ENCODE measurements around the gene TMEM229B.
A peak's percentile ranks its signal among the peaks of the same experiment; 100 is the strongest.
"Not testable (repeated sequence)": the region's sequence is repeated elsewhere in the genome, so short reads cannot be mapped to it uniquely, and the experiment has no call there.

TMEM229B gene

DNA sequence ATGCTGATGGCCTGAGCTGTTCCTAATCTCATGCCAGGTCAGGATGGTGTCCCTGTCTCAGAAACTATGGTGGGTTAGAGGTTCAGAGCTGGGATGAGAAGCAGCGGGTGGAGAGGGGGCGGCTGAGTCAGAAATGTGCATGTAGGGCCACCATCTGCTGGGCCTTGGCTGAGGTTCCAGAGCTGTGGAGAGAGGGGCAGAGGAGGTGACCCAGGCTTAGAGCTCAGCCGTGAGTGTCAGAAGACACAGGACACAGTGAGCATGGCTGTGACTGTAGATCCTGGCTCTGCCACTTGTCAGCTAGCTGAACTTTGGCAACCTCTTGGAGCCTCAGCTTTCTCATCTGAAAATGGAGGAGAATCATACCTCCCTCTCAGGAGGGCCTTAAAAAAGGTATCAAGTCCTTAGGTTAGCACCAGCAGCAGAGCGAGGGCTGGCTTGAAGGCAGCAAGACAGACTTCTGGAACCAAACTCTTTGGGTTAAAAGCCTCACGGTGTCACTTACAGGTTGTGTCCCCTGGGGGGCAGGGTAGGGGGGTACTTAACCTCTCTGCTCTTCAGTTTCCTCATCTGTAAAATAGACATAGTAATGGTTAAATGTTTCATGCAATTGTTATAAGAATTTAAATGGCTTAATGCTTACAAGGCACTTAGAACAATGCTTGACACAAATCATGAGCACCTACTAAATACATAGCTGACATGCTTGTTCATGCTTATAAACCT lies 34.8 kb downstream of the TMEM229B start:
- no peak for DNase-seq (ENCODE audit: low read depth)

- DNase-seq (ENCODE audit: low read depth) = not testable (repeated sequence)
Measured at GRCh38 chr14:67451667-67452066, 36.9 kb downstream of the TMEM229B start.

- DNase-seq (ENCODE audit: low read depth) = no peak
Measured at GRCh38 chr14:67449096-67449495, 39.4 kb downstream of the TMEM229B start.

GRCh38 chr14:67447033-67447381 lies 41.5 kb downstream of the TMEM229B start:
- no peak for DNase-seq (ENCODE audit: low read depth)

DNA sequence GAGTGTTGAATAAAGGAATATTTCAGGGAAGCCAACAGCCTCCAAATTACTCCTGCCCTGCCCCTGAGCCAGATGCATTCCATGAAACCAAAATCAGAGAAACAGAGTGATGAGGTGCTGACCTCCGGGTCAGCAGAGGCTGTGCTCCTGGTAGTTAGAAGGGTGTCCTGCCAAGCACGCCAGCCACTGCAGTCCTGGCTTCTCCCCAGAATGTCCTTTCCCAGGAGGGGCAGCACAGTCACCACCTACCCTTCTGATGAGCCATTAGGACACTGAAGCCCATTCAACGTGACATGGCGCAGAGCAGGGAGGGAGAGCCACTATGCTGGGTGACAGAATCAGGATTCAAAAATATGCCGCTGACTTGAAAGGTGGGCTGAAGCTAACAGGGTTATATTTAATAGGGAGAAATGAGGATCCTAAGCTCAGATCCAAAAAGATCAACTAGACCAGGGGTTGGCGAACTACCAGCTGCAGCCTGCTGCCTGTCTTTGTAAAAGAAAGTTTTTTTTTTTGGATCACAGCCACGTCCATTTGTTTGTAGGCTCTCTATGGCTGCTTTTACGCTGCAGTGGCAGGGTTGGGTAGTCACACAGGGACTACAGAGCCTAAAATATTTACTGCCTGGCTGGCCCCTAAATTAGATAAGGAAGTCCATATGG lies 42.0 kb downstream of the TMEM229B start:
- no peak for DNase-seq (ENCODE audit: low read depth)

DNA sequence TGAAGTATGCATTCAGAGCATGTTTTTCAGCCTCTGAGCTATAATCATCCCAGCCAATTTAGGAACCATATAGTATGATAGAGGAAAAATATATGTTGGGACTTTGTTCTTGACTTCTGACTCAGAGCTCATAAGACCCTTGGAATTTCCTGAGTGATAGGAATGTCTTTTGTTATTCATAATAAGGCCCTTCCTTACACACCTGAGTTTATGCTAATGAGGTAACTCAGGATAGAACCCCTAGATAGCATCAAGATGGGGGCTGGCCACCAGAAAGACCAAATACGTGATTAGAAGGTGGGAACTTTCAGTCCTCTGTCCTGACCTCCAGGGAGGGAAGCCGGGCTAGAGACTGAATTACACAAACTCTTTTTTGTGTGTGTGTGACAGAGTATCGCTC lies 44.1 kb downstream of the TMEM229B start:
- DNase-seq (ENCODE audit: low read depth) = no peak

DNA sequence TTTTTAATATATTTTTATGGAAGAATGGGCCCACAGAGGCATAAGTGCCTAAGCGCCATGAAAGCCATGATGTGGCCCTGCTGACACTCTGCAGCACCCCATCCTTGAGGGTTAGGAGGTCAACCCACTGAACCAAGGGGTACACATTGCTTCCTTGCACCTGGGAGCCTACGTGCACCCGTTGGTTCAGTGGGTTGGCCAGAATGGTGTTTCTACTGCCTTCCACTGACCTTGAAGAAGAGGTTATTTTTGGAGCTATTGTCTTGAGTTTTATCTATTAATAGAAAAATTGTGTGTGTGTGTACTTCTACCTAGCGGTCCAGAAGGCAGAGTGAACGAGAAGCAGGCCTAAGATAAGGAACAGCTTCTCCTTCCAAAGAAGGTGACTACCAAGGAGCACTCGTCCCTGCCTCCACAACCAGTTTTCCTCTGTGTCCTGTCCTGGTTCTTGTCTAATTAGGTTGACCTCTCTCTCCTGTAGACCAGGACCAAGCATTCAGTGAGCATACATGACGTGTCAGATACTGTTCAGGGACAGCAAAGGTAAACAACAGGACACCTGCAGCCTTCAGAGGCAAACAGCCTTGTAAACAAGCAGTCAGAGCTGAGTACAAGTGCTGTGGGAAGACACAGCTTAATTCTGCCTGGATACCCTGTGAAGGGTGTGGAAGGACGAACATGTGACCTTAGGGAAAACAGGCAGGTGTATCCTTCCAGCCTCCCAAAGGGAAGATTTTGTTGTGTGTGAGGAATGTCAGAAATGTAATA lies 46.2 kb downstream of the TMEM229B start:
- DNase-seq (ENCODE audit: low read depth) = no peak

DNA sequence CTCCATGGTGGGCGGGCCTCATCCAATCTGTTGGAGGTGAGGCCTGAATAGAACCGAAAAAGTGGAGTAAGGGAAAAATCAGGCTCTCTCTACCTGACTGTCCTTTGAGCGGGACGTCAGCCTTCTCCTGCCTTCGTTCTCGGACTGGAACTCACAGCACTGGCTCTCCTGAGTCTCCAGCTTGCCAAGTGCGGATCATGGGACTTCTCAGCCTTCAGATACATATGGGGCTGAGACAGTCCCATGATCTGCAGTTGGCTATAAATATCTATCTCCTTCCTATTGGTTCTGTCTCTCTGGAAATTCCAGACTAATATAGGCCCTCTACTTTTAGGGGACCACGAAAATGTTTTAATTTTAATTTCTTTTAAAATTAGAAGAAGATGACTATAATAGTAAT lies 46.8 kb downstream of the TMEM229B start:
- DNase-seq (ENCODE audit: low read depth) = no peak

DNA sequence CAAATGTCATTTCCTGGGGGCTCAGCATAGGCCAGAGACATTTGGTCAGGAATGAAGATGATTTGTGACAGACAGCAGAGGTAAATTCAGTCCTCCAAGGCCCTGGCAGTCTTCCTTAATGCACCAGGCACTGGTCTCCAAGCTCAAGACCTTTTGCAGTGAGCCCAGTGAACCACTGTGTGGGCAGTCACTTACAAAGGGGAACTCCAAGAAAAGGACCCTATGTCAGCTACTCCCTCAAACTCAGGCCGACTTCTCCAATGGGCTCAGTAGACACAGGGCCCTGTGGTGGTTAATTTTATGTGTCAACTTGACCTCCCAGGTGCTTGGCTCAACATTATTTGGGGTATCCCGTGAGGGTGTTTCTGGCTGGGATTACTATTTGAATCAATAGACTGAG lies 47.3 kb downstream of the TMEM229B start:
- DNase-seq (ENCODE audit: low read depth) = no peak

DNA sequence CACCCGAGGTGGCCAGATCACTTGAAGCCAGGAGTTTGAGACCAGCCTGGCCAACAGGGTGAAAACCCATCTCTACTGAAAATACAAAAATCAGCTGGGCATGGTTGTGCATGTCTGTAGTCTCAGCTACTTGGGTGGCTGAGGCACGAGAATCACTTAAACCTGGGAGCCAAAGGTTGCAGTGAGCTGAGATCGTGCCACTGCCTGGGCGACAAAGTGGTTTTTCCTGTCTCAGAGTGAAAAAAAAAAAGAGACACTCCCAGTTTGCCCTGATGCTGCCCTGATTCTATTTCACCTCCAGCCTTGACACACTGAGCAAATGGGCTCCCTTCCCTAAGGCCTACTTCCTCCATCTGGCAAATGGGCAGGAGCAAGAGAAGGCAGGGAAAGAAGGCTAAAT lies 48.0 kb downstream of the TMEM229B start:
- no peak for DNase-seq (ENCODE audit: low read depth)

- DNase-seq (ENCODE audit: low read depth) = no peak
Measured at GRCh38 chr14:67438969-67439368, 49.6 kb downstream of the TMEM229B start.

GRCh38 chr14:67436006-67436866 lies 52.3 kb downstream of the TMEM229B start:
- DNase-seq (ENCODE audit: low read depth) = no peak

GRCh38 chr14:67435603-67436002 lies 52.9 kb downstream of the TMEM229B start:
- no peak for DNase-seq (ENCODE audit: low read depth)

- no peak for DNase-seq (ENCODE audit: low read depth)
Measured at GRCh38 chr14:67432050-67432564, 56.4 kb downstream of the TMEM229B start.

DNA sequence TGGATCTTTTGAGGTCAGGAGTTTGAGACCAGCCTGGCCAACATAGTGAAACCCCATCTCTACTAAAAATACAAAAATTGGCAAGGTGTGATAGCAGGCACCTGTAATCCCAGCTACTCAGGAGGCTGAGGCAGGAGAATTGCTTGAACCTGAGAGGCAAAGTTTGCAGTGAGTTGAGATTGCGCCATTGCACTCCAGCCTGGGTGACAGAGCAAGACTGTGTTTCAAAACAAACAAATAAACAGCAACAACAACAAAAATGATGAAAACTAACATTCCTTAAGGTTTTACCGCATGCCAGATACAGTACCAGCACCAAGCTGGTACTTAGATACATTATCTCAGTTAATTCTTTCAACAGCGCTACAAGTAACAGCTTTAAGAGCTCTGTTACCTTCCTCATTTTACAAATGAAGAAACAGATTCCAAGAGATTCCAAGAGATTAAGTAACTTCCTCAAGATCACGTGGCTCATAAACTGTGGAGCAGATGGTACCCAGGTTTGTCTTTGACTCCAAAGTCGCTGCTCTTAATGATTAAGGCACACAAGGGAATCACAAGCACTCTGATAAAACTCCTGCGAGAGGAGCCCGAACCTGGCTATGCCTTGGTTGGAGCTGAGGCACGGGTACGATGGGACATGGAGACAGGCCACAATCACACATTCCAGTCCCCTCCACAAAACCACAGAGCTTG lies 58.9 kb downstream of the TMEM229B start:
- no peak for DNase-seq (ENCODE audit: low read depth)

GRCh38 chr14:67428501-67429031 lies 60.0 kb downstream of the TMEM229B start:
- no peak for DNase-seq (ENCODE audit: low read depth)

DNA sequence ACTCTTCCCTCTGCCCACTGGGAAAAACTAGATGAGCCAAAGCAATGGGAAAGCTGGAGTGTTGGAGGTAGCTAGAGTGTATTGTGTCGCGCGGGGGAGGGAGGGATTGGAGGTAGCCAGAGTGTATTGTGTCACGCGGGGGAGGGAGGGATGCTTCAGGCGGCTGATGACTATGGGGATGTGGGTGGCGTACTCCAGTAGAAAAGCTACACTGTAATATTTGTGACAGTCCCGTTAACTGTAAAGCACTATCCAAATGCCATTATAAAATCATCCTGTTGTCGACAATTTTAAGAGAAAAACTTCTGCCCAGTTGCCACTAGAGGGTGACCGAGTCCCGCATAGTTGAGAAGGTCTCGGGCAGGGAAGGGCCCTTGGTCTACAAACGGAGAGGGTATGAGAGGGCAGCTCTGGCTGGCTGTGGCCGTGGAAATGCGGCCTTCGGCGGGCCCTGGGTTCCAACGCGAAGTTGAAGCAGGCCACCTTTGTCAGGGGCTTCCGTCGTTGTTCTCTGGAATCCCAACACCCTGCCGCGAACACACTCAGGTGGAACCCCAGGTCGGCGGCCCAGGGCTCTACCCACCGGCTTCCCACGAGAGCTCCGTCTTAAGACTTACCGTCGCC lies 61.4 kb downstream of the TMEM229B start:
- DNase-seq (ENCODE audit: low read depth) = peak; percentile 30

DNA sequence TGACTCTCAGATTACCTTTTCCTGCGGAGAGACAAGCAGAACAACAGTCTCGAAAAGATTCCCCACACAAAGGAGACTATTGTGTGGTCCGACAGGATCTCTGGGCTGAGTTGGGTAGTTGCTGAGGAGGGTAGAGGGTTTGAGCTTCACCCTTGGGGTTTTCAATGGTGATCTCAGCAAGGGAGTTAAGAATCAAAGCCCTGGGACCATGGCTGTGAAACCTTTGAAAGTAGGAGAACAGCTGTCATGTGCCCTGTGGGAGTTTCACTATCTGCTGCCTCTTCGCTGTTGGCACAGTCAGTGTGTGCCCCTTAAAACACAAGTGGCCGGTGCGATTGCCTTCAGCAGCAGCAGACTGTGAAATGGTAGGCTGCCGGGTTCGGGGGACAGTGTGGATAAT lies 62.4 kb downstream of the TMEM229B start:
- DNase-seq (ENCODE audit: low read depth) = no peak

DNA sequence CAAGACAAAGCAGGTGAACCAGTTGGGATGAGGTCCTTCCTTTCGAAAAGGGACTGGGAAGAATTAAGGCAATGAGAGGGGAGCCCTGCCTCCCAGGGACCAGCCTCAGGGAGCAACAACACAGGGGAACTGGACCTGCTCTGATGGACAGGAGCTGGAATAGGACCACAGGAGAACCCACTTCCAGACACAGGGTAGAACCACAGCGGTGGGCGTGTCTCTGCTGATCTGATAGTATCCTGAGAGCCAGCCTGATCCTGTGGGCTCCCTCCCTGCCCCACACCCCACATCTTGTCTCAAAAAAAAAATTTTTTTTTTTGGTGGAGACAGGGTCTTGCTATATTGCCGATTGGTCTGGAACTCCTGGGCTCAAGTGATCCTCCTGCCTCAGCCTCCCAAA lies 62.9 kb downstream of the TMEM229B start:
- no peak for DNase-seq (ENCODE audit: low read depth)

- no peak for DNase-seq (ENCODE audit: low read depth)
Measured at GRCh38 chr14:67424539-67424938, 64.0 kb downstream of the TMEM229B start.

DNA sequence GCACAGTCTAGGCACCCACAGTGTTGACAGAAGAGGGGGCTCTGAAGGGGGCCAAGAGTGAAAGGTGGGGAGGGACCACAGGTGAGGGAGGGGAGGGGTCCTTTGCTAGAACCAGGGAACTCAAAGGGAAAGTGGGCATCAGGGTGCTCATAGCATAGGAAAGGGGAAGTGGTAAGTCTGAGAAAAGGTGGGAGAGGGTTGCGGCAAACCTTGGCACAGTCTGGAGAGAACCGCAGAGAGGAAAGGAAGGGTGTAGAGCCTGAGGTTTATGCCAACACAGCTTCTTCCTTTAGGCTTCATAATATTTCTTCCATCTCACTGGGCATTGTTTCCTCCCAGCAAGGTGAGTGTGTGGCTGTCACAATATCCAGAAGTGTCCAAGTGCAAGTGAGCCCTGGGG lies 65.1 kb downstream of the TMEM229B start:
- DNase-seq (ENCODE audit: low read depth) = no peak

Measured in stimulated activated CD8-positive, alpha-beta memory T cell treated with anti-CD3 and anti-CD28 coated beads, Interleukin-7, amount 100 ng/mL, for 24 hours (primary cell).